AG04449 (cell line): ENCODE data around the gene AHCY.

Experiments used
- CTCF ChIA-PET: fragments of 350-600 bp; formaldehyde crosslinking; extraction: SDS; loops from one replicate; lab custom pipeline; 2021; ENCODE audit warnings: antibody characterized with exemption; lab: Yijun Ruan, JAX
- POLR2A ChIA-PET: fragments of 400-600, 350-600 bp; formaldehyde crosslinking; extraction: SDS; loops from one replicate; lab custom pipeline; 2020; ENCODE audit warnings: antibody characterized with exemption, inconsistent platforms; lab: Yijun Ruan, JAX
- DNase-seq: peaks from one replicate; pipeline ENCODE4 v3.0.0-alpha.2; 2010; ENCODE audit warnings: low read depth, low spot score
- H3K4me3 ChIP-seq: 2 replicates; pipeline ENCODE4 v1.5.1; 2011; ENCODE audit warnings: low read depth, mild to moderate bottlenecking, control low read depth, low read length
- CTCF ChIP-seq: IDR thresholded peaks from one replicate; pipeline ENCODE4 v1.5.1; 2011; ENCODE audit warnings: mild to moderate bottlenecking, moderate library complexity, low read length, control low read depth, inconsistent platforms; ENCODE audit not compliant: insufficient read depth; ENCODE audit errors: missing control alignments

AHCY gene

GRCh38 chr20:34281177-34281576 is 22.0 kb downstream of the AHCY start:
- CTCF ChIA-PET: no interaction called here

GRCh38 chr20:34274694-34275093 is 28.5 kb downstream of the AHCY start:
- ChIA-PET POLR2A (no interaction called here), CTCF (no interaction called here)
- no peak for DNase-seq
- TF ChIP-seq CTCF: no peak
- H3K4me3 ChIP-seq: no peak overlapping the region

More at GRCh38 chr20:34281177-34281576, 22.0 kb downstream of the AHCY start:
- H3K4me3 ChIP-seq: no peak overlapping the region
- no peak for DNase-seq
- no peak for TF ChIP-seq CTCF
- POLR2A ChIA-PET: no interaction called here

- POLR2A ChIA-PET: no interaction called here
- TF ChIP-seq CTCF: no peak
- H3K4me3 ChIP-seq: no peak overlapping the region
- CTCF ChIA-PET: interaction anchor here (0.9 kb wide), 1 partner anchor 38 kb away, joined by 3 read pairs; no protein-coding TSS in a partner anchor
- DNase-seq: no peak
These were observed 31.2 kb downstream of the AHCY start for GRCh38 chr20:34271956-34272355.

- ChIA-PET POLR2A (no interaction called here), CTCF (interaction anchor here (0.6 to 4.4 kb wide), 3 partner anchors 14 to 80 kb away, joined by 3 to 23 read pairs (median 3); no protein-coding TSS in a partner anchor)
- DNase-seq: no peak
- H3K4me3 ChIP-seq: no peak overlapping the region
- TF ChIP-seq CTCF: no peak
These were observed 33.0 kb downstream of the AHCY start for GRCh38 chr20:34269996-34270627.

GRCh38 chr20:34268851-34269636 is 34.1 kb downstream of the AHCY start:
- DNase-seq: no peak
- peak; percentile 8 for TF ChIP-seq CTCF
- POLR2A ChIA-PET: interaction anchor here (0.8 kb wide), 1 partner anchor 441 kb away, joined by 3 read pairs; no protein-coding TSS in a partner anchor
- H3K4me3 ChIP-seq: peak overlapping the region; percentile 43
- CTCF ChIA-PET: interaction anchor here (1.4 to 4.4 kb wide), 2 partner anchors 13 to 79 kb away, joined by 7 to 23 read pairs; no protein-coding TSS in a partner anchor

- TF ChIP-seq CTCF: no peak
- ChIA-PET POLR2A (interaction anchor here (0.8 kb wide), 1 partner anchor 442 kb away, joined by 3 read pairs; no protein-coding TSS in a partner anchor), CTCF (interaction anchor here (1.4 to 4.4 kb wide), 2 partner anchors 12 to 78 kb away, joined by 7 to 23 read pairs; no protein-coding TSS in a partner anchor)
- no peak for DNase-seq
- no peak overlapping the region for H3K4me3 ChIP-seq
These were observed 35.0 kb downstream of the AHCY start for GRCh38 chr20:34268145-34268544.
